Dermis microvascular lymphatic vessel endothelial cell (primary cell): ENCODE measurements around the gene DCBLD1. TPM values are rescaled to one million over a fixed set of nuclear protein-coding genes. Genes with fewer than 3 reads are reported as not detected.
"Not testable (repeated sequence)": the region's sequence is repeated elsewhere in the genome, so short reads cannot be mapped to it uniquely, and the experiment has no call there.

ENCODE experiments used
- DNase-seq, 2 donors: peaks; one replicate each; pipeline versions ENCODE4 v3.0.0 to v3.0.0-alpha.2; 2010; ENCODE audit warnings: low read depth in 2 of 2
- total RNA-seq: library from RNA; depleted of rRNA; stranded (reverse); fragments of >200 nt; gene quantifications from 2 replicates; pipeline ENCODE4 v1.2.1, GENCODE V29; 2014

Gene DCBLD1
- 25.4 and 37.9 TPM in 2 replicates for total RNA-seq

DNA sequence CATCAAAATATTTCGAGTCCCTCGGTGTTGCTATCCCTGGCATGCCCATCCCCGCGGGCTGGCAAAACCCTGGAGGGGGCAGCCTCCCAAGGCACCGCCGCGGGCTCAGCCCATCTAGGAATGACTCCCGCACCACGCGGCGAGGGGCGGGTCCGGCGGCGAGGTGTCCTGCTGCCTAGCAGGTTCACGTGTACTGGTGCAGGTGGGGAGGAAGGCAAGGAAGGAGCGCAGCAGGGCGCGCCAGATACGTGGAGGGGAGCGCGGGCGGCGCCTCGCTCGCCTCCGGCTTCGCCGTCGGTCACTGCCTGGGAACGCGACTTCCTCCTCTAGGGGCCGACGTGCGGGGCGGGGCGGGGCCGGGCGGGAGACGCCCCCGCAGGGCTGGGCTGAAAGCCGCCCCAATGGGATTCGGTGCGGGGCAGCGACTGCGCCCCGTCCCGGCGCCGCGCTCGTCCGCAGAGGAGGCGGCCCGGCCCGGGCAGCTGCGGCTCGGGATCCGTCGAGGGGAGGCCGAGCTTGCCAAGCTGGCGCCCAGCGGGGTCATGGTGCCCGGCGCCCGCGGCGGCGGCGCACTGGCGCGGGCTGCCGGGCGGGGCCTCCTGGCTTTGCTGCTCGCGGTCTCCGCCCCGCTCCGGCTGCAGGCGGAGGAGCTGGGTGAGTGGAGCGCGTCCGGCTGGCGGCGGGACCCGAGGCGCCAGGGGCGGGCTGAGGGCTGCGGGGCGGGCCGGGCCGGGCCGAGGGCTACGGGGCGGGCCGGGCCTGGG is at the start of gene DCBLD1:
Gene DCBLD1, plus strand, starts transcription at position 435 of the 764 bp plus-strand sequence. Its CDS starts 108 bp downstream, at position 543.
- DNase-seq, result peak in 1 of 2 donors; percentile 83

DNA sequence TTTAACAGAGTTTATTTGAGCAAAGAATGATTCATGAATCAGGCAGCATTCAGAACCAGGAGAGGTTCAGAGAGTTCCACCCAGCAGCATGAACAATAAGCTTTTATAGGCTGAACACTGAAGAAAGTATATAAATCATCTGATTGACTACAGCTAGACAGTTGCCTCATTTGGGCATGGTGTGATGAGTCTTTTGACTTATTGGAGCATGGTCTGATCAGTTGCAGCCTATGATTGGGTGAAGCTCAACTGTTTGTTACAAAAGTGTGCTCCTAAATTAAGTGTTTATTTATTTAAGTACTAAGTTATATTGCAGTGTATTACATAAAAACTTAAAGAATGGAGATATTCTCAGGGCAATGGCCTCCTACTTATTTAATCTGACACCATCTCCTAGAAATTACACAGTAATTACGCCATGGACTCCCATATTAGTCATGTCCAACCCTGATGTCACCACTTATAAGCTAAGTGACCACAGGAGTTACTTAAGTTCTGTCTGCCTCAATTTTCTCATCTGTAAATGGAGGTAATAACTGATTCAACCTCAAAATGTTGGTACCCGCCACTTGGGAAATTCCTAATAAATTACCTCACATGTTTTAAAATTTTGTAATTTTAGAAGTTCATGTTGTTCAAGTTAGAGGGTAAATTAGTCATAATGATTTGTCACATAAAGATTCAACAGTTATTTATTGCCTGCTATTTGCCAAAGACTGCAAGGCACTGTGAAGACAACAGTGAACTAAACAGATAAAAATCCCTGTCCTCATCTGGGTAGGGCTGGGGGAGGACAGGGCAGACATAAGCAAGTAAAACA is 41.6 kb upstream of the DCBLD1 start:
- no peak for DNase-seq

DNA sequence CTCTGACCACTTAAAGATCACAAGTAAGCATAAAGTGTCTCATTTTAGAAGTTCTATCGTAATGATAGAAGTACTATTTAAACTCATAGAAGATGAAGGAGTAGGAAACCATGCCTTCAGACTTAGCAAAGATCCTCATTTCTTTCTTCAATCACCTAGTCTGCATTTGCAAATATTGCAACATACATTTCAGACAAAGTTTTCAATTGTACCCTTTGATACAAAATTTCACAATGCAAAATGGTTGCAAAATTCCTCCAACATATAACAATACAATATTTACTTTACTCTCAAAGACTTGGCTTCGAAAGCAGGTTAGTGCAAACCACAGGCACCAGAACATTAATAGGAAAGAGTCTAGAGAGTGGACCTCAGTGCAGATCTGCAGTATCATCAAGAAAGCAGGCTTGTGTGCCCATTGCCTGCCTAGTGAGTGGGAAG is 40.6 kb upstream of the DCBLD1 start:
- DNase-seq, result no peak

DNA sequence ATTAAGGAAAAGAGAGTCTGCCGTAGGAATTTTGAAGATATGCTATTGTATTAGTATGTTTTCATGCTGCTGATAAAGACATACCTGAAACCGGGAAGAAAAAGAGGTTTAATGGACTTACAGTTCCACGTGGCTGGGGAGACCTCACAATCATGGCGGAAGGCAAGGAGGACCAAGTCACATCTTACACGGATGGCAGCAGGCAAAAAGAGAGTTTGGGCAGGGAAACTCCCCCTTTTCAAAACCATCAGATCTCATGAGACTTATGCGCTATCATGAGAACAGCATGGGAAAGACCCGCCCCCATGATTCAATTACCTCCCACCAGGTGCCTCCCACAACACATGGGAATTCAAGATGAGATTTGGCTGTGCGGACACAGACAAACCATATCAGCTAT is 40.2 kb upstream of the DCBLD1 start:
- not testable (repeated sequence) for DNase-seq

DNA sequence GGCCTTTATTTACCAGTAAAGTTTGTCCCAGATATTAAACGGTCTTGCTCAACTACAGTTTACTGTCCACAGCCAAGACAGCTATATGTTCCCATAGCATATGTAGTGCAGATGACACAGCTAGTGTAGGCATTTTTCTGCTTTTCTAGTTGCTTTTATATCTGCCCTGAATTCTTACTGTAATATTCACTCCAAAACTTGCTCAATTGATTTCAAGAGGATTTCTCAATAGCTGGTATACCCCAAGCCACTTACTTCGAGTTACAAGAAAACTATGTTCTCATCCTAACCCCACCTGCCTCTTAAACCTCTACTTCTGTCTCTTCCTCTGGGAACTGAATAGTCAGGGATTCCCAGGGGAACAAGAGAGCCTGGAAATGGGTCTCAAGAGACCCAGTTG is 37.9 kb upstream of the DCBLD1 start:
- no peak for DNase-seq

DNA sequence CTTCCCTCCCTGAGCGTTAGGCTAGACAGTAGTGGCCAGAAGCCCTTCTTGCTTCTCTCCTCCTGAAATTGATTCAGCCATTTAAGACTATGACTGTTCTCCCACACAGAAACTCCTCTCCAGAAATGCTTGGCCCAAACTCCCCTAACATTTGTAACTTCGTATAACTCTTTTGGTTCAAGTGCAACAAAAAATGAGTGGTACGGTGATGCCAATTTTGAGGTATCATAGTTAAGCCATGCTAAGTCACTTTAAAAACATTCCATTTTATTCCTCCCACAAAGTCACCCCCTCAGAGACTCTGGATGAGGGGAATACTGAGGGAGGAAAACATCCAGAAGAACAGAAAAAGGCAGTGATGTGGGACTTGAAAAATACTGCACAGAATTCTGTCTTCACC is 35.6 kb upstream of the DCBLD1 start:
- DNase-seq, result no peak

DNA sequence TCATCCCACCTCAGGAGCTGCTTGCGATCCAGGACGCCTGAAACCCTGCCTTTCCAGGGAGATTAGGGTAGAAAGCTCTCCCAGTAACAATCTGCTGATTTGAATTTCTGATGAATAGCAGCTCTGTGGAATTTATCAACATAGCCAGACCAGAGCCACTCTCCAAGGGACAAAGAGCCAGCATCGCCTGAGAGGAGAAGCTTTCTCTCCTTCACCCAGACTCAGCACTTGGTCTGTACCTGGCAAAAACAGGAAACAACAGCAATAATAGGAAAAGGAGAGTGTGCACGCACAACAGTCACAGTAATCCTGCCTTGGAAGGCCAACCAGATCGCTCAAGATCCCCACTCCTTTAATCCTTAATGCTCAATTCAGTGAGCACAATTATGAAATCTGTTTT is 34.5 kb upstream of the DCBLD1 start:
- DNase-seq, result no peak

DNA sequence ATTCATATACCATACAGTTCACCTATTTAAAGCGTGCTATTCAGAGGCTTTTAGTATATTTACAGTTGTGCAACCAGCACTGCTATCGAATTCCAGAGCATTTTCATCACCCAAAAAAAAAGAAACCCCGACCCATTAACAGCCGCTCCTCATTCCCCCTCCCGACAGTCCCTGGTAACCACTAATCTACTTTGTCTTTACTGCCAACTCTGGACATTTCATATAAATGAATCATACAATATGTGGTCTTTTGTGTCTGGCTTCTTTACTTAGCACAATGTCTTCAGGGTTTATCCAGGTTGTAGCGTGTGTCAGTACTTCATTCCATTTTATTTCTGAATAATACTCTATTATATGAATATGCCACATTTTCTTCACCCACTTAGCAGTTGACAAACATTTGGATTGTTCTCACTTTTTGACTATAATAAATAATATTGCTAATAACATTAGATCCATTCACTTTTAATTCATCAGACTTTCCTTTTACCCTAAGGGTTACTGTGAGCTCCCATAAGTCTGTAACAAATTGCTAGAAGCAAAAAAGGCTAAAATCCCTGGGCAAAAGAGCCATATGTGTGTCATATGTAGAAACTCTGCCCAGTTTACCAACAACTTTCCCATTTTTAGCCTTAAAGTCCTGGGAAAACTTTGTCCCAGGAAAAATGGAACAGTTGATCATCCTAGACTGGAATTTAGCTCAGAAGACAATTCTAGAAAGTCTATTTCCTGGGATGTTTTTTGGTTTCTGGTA is 33.6 kb upstream of the DCBLD1 start:
- DNase-seq, result peak in 1 of 2 donors; percentile 44

DNA sequence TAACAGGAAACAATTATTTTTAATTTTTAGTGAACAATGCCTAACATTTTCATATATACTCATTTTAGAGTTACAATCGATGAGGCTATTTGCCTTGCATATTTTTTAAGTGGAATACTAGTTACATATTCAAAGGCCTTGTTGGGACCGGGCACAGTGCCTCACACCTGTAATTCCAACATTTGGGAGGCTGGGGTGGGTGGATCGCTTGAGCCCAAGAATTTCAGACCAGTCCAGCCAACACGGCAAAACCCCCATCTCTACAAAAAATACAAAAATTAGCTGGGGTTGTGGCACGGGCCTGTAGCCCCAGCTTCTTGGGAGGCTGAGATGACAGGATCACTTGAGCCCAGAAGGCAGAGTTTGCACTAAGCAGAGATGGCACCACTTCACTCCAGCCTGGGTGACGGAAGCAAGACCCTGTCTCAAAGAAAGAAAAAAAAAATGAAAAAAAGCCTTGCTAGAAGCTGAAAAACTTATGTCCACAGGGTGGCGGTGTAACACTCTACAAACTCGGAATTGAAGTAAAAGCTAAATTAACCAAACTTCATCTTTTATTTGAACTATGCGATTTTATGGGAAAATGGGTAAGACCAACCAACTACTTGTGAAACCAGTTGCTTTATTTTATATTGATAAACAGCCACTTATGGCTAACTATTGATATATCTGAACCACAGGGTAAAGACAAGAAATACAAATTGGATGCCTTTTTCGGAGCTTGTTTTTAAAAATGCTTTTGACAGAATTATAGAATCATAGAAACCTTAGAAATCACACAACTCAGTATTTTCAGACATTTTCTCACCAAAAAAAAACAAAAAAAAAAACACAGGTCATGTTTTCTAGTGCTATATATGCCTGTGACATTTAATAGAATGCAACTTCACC is 32.7 kb upstream of the DCBLD1 start:
- DNase-seq, result peak; percentile 68 to 80

DNA sequence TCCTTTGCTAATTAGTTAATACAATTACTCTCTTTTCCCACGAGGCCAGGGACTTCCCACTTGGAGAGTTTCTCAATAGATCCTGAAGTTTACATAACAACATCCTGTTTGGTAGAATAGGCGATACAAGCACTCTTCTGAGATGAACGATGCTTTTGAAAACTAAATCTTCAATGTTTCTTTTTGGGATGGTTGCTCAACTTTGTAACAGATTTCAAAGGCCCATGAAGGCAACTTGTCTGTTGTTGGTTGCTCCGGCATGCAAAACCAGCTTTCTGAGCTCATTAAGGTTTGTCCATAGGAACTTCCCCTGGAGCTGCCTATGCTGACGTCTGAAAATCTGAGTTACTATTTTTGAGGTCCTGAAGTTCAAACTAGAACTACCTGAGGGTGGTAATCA is 30.8 kb upstream of the DCBLD1 start:
- DNase-seq, result no peak

DNA sequence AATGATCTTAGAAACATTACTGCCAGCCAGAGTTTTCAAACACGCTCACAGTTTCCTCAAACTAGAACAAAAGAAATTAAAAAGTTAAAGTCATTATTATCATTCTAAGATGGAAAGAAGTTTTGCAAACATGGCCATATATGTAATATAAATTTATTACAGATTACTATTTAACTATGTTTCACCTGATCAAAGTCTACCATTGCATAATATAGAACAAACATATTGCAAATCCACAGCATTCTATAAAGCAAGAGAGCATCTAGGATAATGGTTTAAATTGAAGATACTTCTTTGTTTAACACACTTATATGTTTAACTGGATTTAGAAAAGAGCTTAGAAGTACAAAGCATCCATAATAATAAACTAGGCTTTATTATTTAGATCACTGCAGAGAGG is 26.2 kb upstream of the DCBLD1 start:
- DNase-seq, result no peak

DNA sequence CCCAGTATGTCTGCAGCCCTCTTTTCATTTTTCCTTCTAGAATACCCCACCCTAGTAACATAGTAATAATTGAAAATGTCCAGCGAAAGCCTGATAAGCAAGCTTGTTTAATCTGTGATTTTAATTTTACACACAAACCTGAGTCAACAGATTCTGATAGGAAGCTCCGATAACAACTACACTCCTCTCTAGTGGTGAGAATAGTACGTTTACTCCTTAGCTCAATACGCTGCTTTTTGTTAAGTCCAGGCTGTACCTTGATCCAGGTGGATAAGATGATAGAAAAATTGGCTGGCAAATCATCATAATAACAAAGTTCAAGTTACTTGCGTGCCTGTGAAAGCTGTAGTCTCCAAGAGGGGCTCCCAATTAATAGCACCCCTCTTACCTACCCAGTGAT is 25.5 kb upstream of the DCBLD1 start:
- DNase-seq, result no peak

DNA sequence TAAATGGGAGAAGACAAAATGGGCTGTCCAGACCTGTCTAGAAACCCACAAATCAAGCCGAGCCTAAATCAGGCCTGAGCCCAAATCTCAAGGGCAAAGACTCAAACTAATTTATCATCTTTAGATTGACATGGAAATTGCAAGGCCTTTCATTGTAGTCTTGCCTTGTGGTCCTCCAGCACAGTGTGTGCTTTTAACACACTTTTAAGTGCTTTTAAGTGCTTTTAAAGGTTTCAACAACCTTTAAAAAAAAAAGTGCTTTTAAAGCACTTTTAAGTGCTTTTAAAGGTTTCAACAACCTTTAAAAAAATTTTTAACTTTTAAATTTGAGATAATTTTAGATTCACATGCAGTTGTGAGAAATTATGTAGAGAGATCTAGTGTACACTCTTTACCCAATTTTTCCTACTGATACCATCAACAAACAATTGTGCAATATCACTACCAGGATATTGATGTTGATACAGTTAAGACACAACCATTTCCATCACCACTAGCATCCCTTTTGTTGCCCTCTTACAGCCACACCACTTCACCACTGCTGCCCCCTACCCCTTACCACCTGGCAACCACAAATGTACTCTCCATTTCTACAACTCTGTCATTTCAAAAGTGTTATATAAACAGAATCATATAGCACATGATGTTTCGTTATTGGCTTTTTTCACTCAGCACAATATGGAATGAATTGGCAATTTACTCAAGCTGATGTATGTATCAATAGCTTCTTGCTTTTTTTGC is 23.1 kb upstream of the DCBLD1 start:
- no peak for DNase-seq

DNA sequence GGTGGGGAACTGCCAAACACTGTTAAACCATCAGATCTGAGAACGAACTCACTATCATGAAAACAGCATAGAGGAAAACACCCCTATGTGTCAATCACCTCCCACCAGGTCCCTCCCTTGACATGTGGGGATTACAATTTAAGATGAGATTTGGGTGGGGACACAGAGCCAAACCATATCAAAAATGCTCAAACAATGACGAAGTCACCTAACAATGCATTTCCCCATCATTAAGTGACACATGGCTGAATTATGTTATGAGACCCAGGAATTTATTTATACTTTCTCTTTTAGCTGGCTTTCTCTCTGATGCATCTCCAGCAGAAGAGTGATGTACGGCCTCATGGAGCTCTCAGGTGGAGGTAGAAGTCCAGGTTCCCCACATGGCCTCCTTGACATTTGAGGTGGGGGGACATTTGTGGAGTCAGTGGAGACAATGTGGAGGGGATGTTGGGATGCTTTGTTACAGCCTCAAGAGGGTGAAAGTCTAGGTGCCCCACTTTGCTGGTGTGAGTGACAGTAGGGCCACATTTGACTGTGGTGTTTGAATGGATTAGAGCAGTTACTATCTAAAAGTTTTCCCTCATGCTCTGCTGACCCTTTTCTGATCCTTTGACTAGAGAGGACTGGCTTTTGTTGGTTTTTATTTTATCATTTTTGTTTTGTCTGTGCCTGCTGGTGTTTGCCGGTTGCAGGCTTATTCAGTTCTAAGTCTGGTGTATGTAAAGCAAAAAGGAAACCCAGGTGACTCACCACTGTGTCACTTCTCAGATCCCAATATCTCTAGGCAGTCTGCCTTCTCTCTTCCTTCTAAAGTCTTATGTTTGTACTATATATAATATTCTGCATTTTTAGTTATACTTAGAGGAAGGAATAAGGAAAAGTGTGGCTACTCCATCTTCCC is 18.5 kb upstream of the DCBLD1 start:
- DNase-seq, result peak in 1 of 2 donors; percentile 79

DNA sequence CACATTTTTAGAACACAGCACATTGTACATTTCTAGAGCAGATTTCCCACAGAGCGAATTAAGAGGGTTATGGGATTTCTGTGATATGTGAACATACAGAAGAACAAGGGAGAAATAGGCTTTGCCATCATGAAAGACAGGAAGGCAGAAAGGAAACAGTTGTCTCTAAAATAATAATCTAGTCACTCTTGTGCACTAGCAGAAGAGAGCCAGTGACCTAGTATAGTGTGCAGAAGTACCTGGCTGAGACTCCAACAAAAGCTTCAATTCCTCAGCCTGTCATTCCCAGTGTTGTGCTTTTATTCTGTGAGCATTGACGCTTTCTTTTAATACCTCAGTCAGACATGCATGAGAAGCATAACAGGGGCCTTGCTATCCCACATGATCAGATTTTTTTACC is 17.8 kb upstream of the DCBLD1 start:
- peak in 1 of 2 donors; percentile 17 for DNase-seq

DNA sequence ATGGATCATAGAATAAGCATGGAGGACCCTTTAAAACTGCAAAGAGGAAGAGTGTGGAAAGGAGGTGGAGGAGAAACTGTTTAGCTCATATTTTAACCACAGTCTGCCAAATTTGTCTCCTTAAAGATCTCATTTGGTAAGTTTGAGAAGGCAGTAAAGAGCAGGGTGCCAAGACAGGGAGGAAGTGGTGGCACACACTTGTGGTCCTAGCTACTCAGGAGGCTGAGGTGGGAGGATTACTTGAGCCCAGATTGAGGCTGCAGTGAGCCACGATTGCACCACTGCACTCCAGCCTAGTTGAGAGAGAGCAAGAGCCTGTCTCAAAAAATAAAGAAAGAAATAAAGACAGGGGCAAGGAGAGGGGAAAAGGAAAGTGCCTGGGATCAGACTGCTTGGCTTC is 16.8 kb upstream of the DCBLD1 start:
- DNase-seq, result no peak

DNA sequence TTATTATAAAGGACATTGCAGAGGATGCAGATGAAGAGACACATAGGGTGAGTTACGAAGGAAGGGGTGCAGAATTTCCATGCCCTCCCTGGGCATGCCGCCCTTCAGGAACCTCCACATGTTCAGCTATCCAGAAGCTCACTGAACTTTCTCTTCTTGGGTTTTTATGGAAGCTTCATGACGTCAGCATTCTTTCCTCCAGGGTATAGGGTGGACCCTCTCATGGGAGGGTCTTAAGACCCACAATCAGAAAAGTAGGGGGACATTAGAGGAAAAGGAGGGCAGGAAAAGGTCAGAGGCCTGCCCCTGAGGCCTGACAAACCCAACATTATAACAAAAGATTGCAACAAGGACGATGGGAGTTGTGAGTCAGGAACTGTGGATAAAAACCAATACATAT is 14.6 kb upstream of the DCBLD1 start:
- no peak for DNase-seq

DNA sequence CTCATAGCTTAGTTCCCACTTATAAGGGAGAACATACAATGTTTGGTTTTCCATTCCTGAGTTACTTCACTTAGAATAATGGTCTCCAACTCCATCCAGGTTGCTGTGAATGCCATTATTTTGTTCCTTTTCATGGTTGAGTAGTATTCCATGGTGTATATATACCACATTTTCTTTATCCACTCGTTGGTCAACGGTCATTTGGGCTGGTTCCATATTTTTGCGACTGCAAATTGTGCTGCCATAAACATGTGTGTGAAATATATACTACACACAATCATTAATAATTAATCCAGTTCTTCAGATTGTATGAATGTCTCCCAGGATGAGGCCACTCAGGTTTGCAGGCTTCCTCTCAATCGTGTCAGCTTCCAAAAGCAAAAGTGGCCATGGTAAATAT is 13.9 kb upstream of the DCBLD1 start:
- not testable (repeated sequence) for DNase-seq

DNA sequence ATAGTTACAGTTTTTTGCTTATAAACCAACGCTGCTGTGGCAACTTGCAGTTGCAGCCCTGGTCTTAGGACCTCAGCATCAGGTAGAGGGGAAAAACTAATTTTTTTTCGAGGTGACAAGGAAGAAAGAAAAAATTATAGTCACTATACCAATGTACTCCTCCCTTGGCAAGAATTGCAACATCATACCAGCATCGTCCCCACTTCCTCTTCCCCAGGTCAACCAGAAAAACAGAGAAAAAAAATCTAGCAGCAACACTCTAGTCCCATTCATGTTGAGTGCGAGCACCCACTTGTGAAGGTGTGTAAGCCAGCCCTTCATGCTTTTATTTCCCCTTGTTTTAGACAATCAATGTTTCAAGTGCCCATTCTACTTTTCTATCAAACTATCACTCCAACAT is 13.1 kb upstream of the DCBLD1 start:
- DNase-seq, result no peak
